HEK293 (cell line): ENCODE data around the gene VTA1.

ENCODE experiments used
- CTCF ChIA-PET: fragments of 350-600 bp; formaldehyde crosslinking; extraction: SDS; loops from one replicate; lab custom pipeline; 2021; ENCODE audit warnings: antibody characterized with exemption; lab: Yijun Ruan, JAX
- POLR2A ChIA-PET: fragments of 300-600 bp; formaldehyde crosslinking; extraction: SDS; loops from one replicate; lab custom pipeline; 2020; ENCODE audit warnings: antibody characterized with exemption, inconsistent platforms; lab: Yijun Ruan, JAX
- H3K27ac ChIP-seq: fragments of 200-500 bp; sonication (Bioruptor generic); 2 replicates; pipeline ENCODE4 v1.5.1; 2014; ENCODE audit warnings: low read depth, low read length, control low read depth, inconsistent platforms; ENCODE audit errors: extremely low read depth
- H3K36me3 ChIP-seq, 2 experiments: fragments of 200-500 bp in 1 of 2; sonication (Bioruptor generic) in 1 of 2; 1 replicate in 1 of 2; 2 replicates in 1 of 2; pipeline ENCODE4 v1.5.1; 2014 to 2017; ENCODE audit warnings: inconsistent platforms in 2 of 2, low read length in 2 of 2; ENCODE audit not compliant: control insufficient read depth in 2 of 2, insufficient read depth in 1 of 2
- H3K4me1 ChIP-seq: fragments of 200-500 bp; sonication (Bioruptor generic); 2 replicates; pipeline ENCODE4 v1.5.1; 2014; ENCODE audit warnings: mild to moderate bottlenecking, low read length, inconsistent platforms; ENCODE audit not compliant: control insufficient read depth, insufficient read depth
- H3K4me3 ChIP-seq: 2 replicates; pipeline ENCODE4 v1.5.1; 2011; ENCODE audit warnings: low read depth, mild to moderate bottlenecking, control low read depth, low read length, moderate library complexity
- H3K9me3 ChIP-seq: fragments of 200-500 bp; sonication (Bioruptor generic); 2 replicates; pipeline ENCODE4 v1.5.1; 2014; ENCODE audit warnings: low read depth, low read length, inconsistent platforms; ENCODE audit not compliant: control insufficient read depth, insufficient read depth
- OVOL3 ChIP-seq: fragments of 450-650 bp; formaldehyde crosslinking; IDR thresholded peaks from 2 replicates; pipeline ENCODE4 v1.5.1; 2016; ENCODE audit warnings: missing biosample characterization, missing genetic modification characterization
- ZBTB1 ChIP-seq: fragments of 450-650 bp; formaldehyde crosslinking; IDR thresholded peaks from 2 replicates; pipeline ENCODE4 v1.5.1; 2016; ENCODE audit warnings: missing biosample characterization, missing genetic modification characterization
- ZBTB21 ChIP-seq: fragments of 450-650 bp; formaldehyde crosslinking; IDR thresholded peaks from 2 replicates; pipeline ENCODE4 v1.5.1; 2017; ENCODE audit warnings: missing biosample characterization, missing genetic modification characterization
- ZNF16 ChIP-seq: fragments of 450-650 bp; formaldehyde crosslinking; IDR thresholded peaks from 2 replicates; pipeline ENCODE4 v1.5.1; 2016; ENCODE audit warnings: low read depth, missing biosample characterization, missing genetic modification characterization
- ZNF248 ChIP-seq: fragments of 450-650 bp; formaldehyde crosslinking; IDR thresholded peaks from 2 replicates; pipeline ENCODE4 v1.5.1; 2017; ENCODE audit warnings: missing biosample characterization, missing genetic modification characterization
- ZNF274 ChIP-seq, 2 experiments: fragments of 200-500 bp in 1 of 2; fragments of 450-650 bp in 1 of 2; sonication (Bioruptor generic) in 1 of 2; formaldehyde crosslinking in 1 of 2; IDR thresholded peaks; 2 replicates each; pipeline versions ENCODE4 v1.5.1 to v1.6.1; 2014 to 2016; ENCODE audit warnings: borderline replicate concordance in 1 of 2, inconsistent platforms in 1 of 2, low read length in 1 of 2, missing biosample characterization in 1 of 2, missing genetic modification characterization in 1 of 2
- ZNF391 ChIP-seq: fragments of 450-650 bp; formaldehyde crosslinking; IDR thresholded peaks from 2 replicates; pipeline ENCODE4 v1.5.1; 2016; ENCODE audit warnings: low read depth, missing biosample characterization, missing genetic modification characterization, borderline replicate concordance
- ZNF423 ChIP-seq: fragments of 450-650 bp; formaldehyde crosslinking; IDR thresholded peaks from 2 replicates; pipeline ENCODE4 v1.5.1; 2016; ENCODE audit warnings: missing biosample characterization, missing genetic modification characterization
- ZNF560 ChIP-seq: fragments of 450-650 bp; formaldehyde crosslinking; IDR thresholded peaks from 2 replicates; pipeline ENCODE4 v1.5.1; 2017; ENCODE audit warnings: missing biosample characterization, missing genetic modification characterization, borderline replicate concordance
- ZNF585B ChIP-seq: fragments of 450-650 bp; formaldehyde crosslinking; IDR thresholded peaks from 2 replicates; pipeline ENCODE4 v1.5.1; 2016; ENCODE audit warnings: missing biosample characterization, missing genetic modification characterization
- ZNF600 ChIP-seq: fragments of 450-650 bp; formaldehyde crosslinking; IDR thresholded peaks from 2 replicates; pipeline ENCODE4 v1.5.1; 2016; ENCODE audit warnings: missing biosample characterization, missing genetic modification characterization
- ZNF624 ChIP-seq: fragments of 450-650 bp; formaldehyde crosslinking; IDR thresholded peaks from 2 replicates; pipeline ENCODE4 v1.5.1; 2017; ENCODE audit warnings: missing biosample characterization, missing genetic modification characterization
- ZNF629 ChIP-seq: fragments of 450-650 bp; formaldehyde crosslinking; IDR thresholded peaks from 2 replicates; pipeline ENCODE4 v1.5.1; 2017; ENCODE audit warnings: missing biosample characterization, missing genetic modification characterization
- ZNF670 ChIP-seq: fragments of 450-650 bp; formaldehyde crosslinking; IDR thresholded peaks from 2 replicates; pipeline ENCODE4 v1.5.1; 2016; ENCODE audit warnings: missing biosample characterization, missing genetic modification characterization, low read depth
- ZNF76 ChIP-seq: fragments of 450-650 bp; formaldehyde crosslinking; IDR thresholded peaks from 2 replicates; pipeline ENCODE4; 2016; ENCODE audit warnings: low read depth, missing biosample characterization, missing genetic modification characterization, borderline replicate concordance
- TF ChIP-seq, protein P1 (sequence below): fragments of 450-650 bp; IDR thresholded peaks from 2 replicates; pipeline ENCODE4 v1.5.1; 2018; ENCODE audit warnings: missing biosample characterization, mild to moderate bottlenecking, missing genetic modification characterization
- TF ChIP-seq, protein P2 (sequence below): fragments of 450-650 bp; formaldehyde crosslinking; IDR thresholded peaks from 2 replicates; pipeline ENCODE4 v1.5.1; 2016; ENCODE audit warnings: missing biosample characterization, missing genetic modification characterization
- TF ChIP-seq, protein P3 (sequence below): fragments of 450-650 bp; formaldehyde crosslinking; IDR thresholded peaks from 2 replicates; pipeline ENCODE4 v1.5.1; 2017; ENCODE audit warnings: missing biosample characterization, missing genetic modification characterization
- TF ChIP-seq, protein P4 (sequence below): fragments of 450-650 bp; formaldehyde crosslinking; IDR thresholded peaks from 2 replicates; pipeline ENCODE4 v1.5.1; 2016; ENCODE audit warnings: missing biosample characterization, missing genetic modification characterization
- TF ChIP-seq, protein P5 (sequence below): fragments of 450-650 bp; IDR thresholded peaks from 2 replicates; pipeline ENCODE4 v1.5.1; 2018; ENCODE audit warnings: missing biosample characterization, missing genetic modification characterization

Gene VTA1

DNA sequence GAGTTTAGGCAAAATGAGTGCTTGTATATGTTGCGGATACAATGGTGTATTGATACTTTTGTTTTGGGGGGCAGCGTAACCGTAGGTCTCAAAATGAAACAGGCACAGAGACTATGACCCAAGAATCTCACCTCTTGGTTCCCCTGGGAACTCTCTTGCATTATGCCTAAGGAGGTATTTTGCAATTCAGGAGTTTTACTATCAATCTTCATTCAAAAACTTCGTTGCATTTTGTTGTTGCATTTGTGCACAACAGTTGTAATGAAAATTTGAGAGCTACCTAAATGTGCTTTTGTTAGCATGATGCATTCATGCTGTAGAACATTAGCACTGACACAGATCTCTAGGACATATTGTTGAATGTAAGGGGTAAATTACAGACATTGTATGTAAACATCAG lies 18.2 kb downstream of the VTA1 start:
- Histone ChIP-seq H3K27ac (no peak overlapping the region), H3K9me3 (no peaks in the 10 kb centered on the region), H3K4me1 (peaks cover 17% of the 10 kb centered on the region), H3K4me3 (no peak overlapping the region), H3K36me3 (peaks cover 26 to 29% of the 10 kb centered on the region in 2 experiments)
- ChIA-PET POLR2A (no interaction called here), CTCF (interaction anchor here (0.6 to 2.8 kb wide), 8 partner anchors 10 to 309 kb away, joined by 3 to 33 read pairs (median 4); partner anchors contain the start of genes NMBR and VTA1)
- TF ChIP-seq, protein P1, sequence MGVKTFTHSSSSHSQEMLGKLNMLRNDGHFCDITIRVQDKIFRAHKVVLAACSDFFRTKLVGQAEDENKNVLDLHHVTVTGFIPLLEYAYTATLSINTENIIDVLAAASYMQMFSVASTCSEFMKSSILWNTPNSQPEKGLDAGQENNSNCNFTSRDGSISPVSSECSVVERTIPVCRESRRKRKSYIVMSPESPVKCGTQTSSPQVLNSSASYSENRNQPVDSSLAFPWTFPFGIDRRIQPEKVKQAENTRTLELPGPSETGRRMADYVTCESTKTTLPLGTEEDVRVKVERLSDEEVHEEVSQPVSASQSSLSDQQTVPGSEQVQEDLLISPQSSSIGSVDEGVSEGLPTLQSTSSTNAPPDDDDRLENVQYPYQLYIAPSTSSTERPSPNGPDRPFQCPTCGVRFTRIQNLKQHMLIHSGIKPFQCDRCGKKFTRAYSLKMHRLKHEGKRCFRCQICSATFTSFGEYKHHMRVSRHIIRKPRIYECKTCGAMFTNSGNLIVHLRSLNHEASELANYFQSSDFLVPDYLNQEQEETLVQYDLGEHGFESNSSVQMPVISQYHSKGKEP (tag by site-specific recombination), result peak; percentile 79
- TF ChIP-seq ZNF624 (tag by site-specific recombination), result no peak
- TF ChIP-seq ZBTB21, result no peak
- TF ChIP-seq OVOL3 (tag by site-specific recombination), result no peak
- no peak for TF ChIP-seq ZNF248 (tag by site-specific recombination)
- TF ChIP-seq, protein P2, sequence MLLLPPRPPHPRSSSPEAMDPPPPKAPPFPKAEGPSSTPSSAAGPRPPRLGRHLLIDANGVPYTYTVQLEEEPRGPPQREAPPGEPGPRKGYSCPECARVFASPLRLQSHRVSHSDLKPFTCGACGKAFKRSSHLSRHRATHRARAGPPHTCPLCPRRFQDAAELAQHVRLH (tag by site-specific recombination), result no peak
- no peak for TF ChIP-seq ZNF274 (IDR thresholded peaks at IDR 0.05; ENCODE audit: low read length)
- TF ChIP-seq ZNF274 (tag by site-specific recombination; IDR thresholded peaks at IDR 0.05; ENCODE audit: borderline replicate concordance), result no peak

DNA sequence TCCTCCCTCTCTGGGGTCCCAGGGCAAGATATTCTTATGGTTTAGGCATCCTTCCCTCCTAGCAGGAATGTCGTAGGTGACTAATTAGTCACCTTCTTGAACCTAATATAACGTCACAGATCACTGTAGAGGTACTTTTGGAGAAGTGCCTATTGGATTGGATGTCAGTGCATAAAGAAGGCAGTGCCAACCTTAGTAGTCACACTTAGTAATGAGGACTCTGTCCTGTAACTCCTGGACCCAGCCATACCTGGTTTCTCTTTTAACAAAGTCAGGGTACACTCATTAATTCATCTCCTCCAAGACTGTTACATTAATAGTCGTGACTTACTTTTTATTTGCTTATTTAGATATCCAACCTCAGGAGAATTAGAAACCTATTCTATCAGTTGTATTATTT lies 20.0 kb downstream of the VTA1 start:
- H3K27ac ChIP-seq, result no peak overlapping the region
- ChIA-PET CTCF (interaction anchor here (2.0 to 4.7 kb wide), 2 partner anchors 11 to 21 kb away, joined by 7 to 30 read pairs; partner anchors contain the start of genes NMBR and VTA1), POLR2A (no interaction called here)
- no peaks in the 10 kb centered on the region for H3K9me3 ChIP-seq
- no peak overlapping the region for H3K4me3 ChIP-seq
- TF ChIP-seq ZBTB1 (no peak), ZNF560 (tag by site-specific recombination) (no peak), ZNF629 (tag by site-specific recombination) (no peak)
- TF ChIP-seq, protein P3, sequence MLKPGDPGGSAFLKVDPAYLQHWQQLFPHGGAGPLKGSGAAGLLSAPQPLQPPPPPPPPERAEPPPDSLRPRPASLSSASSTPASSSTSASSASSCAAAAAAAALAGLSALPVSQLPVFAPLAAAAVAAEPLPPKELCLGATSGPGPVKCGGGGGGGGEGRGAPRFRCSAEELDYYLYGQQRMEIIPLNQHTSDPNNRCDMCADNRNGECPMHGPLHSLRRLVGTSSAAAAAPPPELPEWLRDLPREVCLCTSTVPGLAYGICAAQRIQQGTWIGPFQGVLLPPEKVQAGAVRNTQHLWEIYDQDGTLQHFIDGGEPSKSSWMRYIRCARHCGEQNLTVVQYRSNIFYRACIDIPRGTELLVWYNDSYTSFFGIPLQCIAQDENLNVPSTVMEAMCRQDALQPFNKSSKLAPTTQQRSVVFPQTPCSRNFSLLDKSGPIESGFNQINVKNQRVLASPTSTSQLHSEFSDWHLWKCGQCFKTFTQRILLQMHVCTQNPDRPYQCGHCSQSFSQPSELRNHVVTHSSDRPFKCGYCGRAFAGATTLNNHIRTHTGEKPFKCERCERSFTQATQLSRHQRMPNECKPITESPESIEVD (tag by site-specific recombination), result no peak
- peaks cover 17% of the 10 kb centered on the region for H3K4me1 ChIP-seq
- H3K36me3 ChIP-seq, result peaks cover 44 to 47% of the 10 kb centered on the region in 2 experiments

DNA sequence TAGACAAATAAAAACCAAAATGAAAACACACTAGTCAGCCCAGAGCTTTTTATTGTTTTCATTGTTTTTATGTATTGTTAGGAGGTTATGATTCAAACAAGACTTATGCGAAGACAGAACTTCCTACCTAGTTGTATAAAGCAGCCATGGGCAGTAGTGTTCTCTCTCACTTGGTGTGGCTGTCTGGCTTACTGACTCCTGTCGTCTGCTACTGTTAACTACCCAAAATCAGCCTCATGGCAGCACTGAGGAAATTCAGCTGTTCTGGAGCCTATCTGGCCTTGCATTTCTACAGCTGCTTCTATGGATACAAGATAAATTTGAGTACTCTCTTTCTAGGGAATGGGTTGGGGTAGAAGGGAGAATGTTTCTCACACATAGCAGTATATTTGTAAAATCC lies 20.4 kb downstream of the VTA1 start:
- POLR2A ChIA-PET, result no interaction called here
- H3K4me1 ChIP-seq, result peaks cover 14% of the 10 kb centered on the region
- CTCF ChIA-PET, result interaction anchor here (2.0 to 4.7 kb wide), 2 partner anchors 11 to 21 kb away, joined by 7 to 30 read pairs; partner anchors contain the start of genes NMBR and VTA1
- TF ChIP-seq ZNF391 (tag by site-specific recombination) (no peak), ZNF76 (tag by site-specific recombination) (no peak), ZNF423 (tag by site-specific recombination) (no peak), ZNF16 (no peak), ZNF600 (tag by site-specific recombination) (peak; percentile 47; the same call in 1 of the 2 replicates), ZNF670 (tag by site-specific recombination) (no peak), ZNF585B (tag by site-specific recombination) (no peak)
- TF ChIP-seq, protein P4, sequence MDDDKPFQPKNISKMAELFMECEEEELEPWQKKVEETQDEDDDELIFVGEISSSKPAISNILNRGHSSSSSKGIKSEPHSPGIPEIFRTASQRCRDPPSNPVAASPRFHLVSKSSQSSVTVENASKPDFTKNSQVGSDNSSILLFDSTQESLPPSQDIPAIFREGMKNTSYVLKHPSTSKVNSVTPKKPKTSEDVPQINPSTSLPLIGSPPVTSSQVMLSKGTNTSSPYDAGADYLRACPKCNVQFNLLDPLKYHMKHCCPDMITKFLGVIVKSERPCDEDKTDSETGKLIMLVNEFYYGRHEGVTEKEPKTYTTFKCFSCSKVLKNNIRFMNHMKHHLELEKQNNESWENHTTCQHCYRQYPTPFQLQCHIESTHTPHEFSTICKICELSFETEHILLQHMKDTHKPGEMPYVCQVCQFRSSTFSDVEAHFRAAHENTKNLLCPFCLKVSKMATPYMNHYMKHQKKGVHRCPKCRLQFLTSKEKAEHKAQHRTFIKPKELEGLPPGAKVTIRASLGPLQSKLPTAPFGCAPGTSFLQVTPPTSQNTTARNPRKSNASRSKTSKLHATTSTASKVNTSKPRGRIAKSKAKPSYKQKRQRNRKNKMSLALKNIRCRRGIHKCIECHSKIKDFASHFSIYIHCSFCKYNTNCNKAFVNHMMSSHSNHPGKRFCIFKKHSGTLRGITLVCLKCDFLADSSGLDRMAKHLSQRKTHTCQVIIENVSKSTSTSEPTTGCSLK, result no peak
- TF ChIP-seq, protein P5, sequence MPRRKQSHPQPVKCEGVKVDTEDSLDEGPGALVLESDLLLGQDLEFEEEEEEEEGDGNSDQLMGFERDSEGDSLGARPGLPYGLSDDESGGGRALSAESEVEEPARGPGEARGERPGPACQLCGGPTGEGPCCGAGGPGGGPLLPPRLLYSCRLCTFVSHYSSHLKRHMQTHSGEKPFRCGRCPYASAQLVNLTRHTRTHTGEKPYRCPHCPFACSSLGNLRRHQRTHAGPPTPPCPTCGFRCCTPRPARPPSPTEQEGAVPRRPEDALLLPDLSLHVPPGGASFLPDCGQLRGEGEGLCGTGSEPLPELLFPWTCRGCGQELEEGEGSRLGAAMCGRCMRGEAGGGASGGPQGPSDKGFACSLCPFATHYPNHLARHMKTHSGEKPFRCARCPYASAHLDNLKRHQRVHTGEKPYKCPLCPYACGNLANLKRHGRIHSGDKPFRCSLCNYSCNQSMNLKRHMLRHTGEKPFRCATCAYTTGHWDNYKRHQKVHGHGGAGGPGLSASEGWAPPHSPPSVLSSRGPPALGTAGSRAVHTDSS (tag by site-specific recombination), result no peak
- H3K36me3 ChIP-seq, result peaks cover 48 to 51% of the 10 kb centered on the region in 2 experiments
- H3K9me3 ChIP-seq, result no peaks in the 10 kb centered on the region
- no peak overlapping the region for H3K4me3 ChIP-seq
- no peak overlapping the region for H3K27ac ChIP-seq
